BE2C (cell line): ENCODE measurements around the gene PAPPA2.

Source experiments
- DNase-seq: peaks from one replicate; pipeline ENCODE4 v3.0.0-alpha.2; 2020
- H3K27me3 ChIP-seq: fragments of 250-450 bp; sonication (Bioruptor Pico); 2 replicates; pipeline ENCODE4 v1.5.1; 2020; ENCODE audit warnings: mild to moderate bottlenecking
- H3K36me3 ChIP-seq: fragments of 250-450 bp; sonication (Bioruptor Pico); 2 replicates; pipeline ENCODE4 v1.5.1; 2020; ENCODE audit warnings: mild to moderate bottlenecking
- H3K4me1 ChIP-seq: fragments of 250-450 bp; sonication (Bioruptor Pico); 2 replicates; pipeline ENCODE4 v1.5.1; 2020
- H3K4me3 ChIP-seq: 2 replicates; pipeline ENCODE4 v1.5.1; 2011; ENCODE audit warnings: low read depth, low read length
- H3K9me3 ChIP-seq: fragments of 250-450 bp; sonication (Bioruptor Pico); 2 replicates; pipeline ENCODE4 v1.5.1; 2020
- CTCF ChIP-seq: IDR thresholded peaks from 2 replicates; pipeline ENCODE4 v1.5.1; 2012; ENCODE audit warnings: mild to moderate bottlenecking, low read depth, low read length

The PAPPA2 gene

GRCh38 chr1:176504848-176505553 lies 42.0 kb downstream of the PAPPA2 start:
- H3K4me3 ChIP-seq = no peak overlapping the region
- no peak for TF ChIP-seq CTCF
- H3K4me1 ChIP-seq = no peaks in the 10 kb centered on the region
- H3K36me3 ChIP-seq = no peaks in the 10 kb centered on the region
- DNase-seq = no peak
- no peaks in the 10 kb centered on the region for H3K27me3 ChIP-seq
- H3K9me3 ChIP-seq = no peaks in the 10 kb centered on the region

- H3K4me3 ChIP-seq = no peak overlapping the region
- H3K9me3 ChIP-seq = no peaks in the 10 kb centered on the region
- no peak for DNase-seq
- H3K36me3 ChIP-seq = no peaks in the 10 kb centered on the region
- no peaks in the 10 kb centered on the region for H3K4me1 ChIP-seq
- TF ChIP-seq CTCF = no peak
- H3K27me3 ChIP-seq = no peaks in the 10 kb centered on the region
Observed at GRCh38 chr1:176512966-176513365, 50.0 kb downstream of the PAPPA2 start.

GRCh38 chr1:176515310-176515709 lies 52.3 kb downstream of the PAPPA2 start:
- H3K9me3 ChIP-seq = no peaks in the 10 kb centered on the region
- no peak for DNase-seq
- H3K4me3 ChIP-seq = no peak overlapping the region
- no peaks in the 10 kb centered on the region for H3K36me3 ChIP-seq
- H3K4me1 ChIP-seq = no peaks in the 10 kb centered on the region
- no peaks in the 10 kb centered on the region for H3K27me3 ChIP-seq
- TF ChIP-seq CTCF = no peak

- Histone ChIP-seq H3K27me3 (no peaks in the 10 kb centered on the region), H3K4me1 (no peaks in the 10 kb centered on the region), H3K4me3 (no peak overlapping the region), H3K36me3 (no peaks in the 10 kb centered on the region), H3K9me3 (no peaks in the 10 kb centered on the region)
- no peak for TF ChIP-seq CTCF
- DNase-seq = no peak
Observed at GRCh38 chr1:176517484-176517883, 54.5 kb downstream of the PAPPA2 start.

GRCh38 chr1:176521211-176521610 lies 58.2 kb downstream of the PAPPA2 start:
- no peaks in the 10 kb centered on the region for H3K9me3 ChIP-seq
- no peak for TF ChIP-seq CTCF

GRCh38 chr1:176522310-176522845 lies 59.4 kb downstream of the PAPPA2 start:
- Histone ChIP-seq H3K27me3 (no peaks in the 10 kb centered on the region), H3K36me3 (no peaks in the 10 kb centered on the region), H3K9me3 (no peaks in the 10 kb centered on the region), H3K4me1 (no peaks in the 10 kb centered on the region), H3K4me3 (no peak overlapping the region)
- no peak for TF ChIP-seq CTCF
- DNase-seq = no peak

More at GRCh38 chr1:176521211-176521610, 58.2 kb downstream of the PAPPA2 start:
- no peaks in the 10 kb centered on the region for H3K36me3 ChIP-seq
- H3K27me3 ChIP-seq = no peaks in the 10 kb centered on the region
- H3K4me1 ChIP-seq = no peaks in the 10 kb centered on the region
- H3K4me3 ChIP-seq = no peak overlapping the region
- DNase-seq = no peak
